Panc1 (cell line): ENCODE results near the gene ZFX. TPM values are rescaled to one million over a fixed set of nuclear protein-coding genes. Genes with fewer than 3 reads are reported as not detected.

Experiments used
- ATAC-seq: fragments of 200-7000 bp; cut with Tn5 transposase; 2 replicates; pipeline ENCODE4 v1.9.1; 2020; ENCODE audit warnings: mild to moderate bottlenecking, moderate library complexity
- BruUV-seq: library from RNA; stranded (reverse); fragments of 400-500 nt; replicated peaks from 2 replicates; lab custom pipeline; 2021; lab: Mats Ljungman, UMichigan
- CTCF ChIA-PET: fragments of 300-600 bp; sonication (Branson Sonifier 250); formaldehyde crosslinking; loops from one replicate; lab custom pipeline; 2022; ENCODE audit warnings: antibody characterized with exemption; lab: Charles Lee
- POLR2A ChIA-PET: fragments of 300-600 bp; sonication (Branson Sonifier 250); formaldehyde crosslinking; loops from one replicate; lab custom pipeline; 2022; ENCODE audit warnings: antibody characterized with exemption; lab: Charles Lee
- DNase-seq: peaks from one replicate; pipeline ENCODE4 v3.0.0-alpha.2; 2010; ENCODE audit warnings: low read depth, low spot score
- H3K27ac ChIP-seq: 2 replicates; pipeline ENCODE4 v1.5.1; 2011; ENCODE audit warnings: mild to moderate bottlenecking, low read length, inconsistent platforms
- H3K27me3 ChIP-seq: fragments of 200-500 bp; sonication (Bioruptor generic); 2 replicates; pipeline ENCODE4 v1.6.0; 2014; ENCODE audit warnings: low read length, inconsistent platforms; ENCODE audit not compliant: control insufficient read depth, insufficient read depth
- H3K36me3 ChIP-seq: fragments of 200-500 bp; sonication (Bioruptor generic); 2 replicates; pipeline ENCODE4 v1.5.1; 2014; ENCODE audit warnings: inconsistent platforms, mild to moderate bottlenecking, low read length, moderate library complexity; ENCODE audit not compliant: control insufficient read depth, insufficient read depth
- H3K4me1 ChIP-seq: 2 replicates; pipeline ENCODE4 v1.5.1; 2011; ENCODE audit warnings: inconsistent platforms, mild to moderate bottlenecking, low read length, moderate library complexity; ENCODE audit not compliant: control insufficient read depth, insufficient read depth
- H3K4me3 ChIP-seq, 2 experiments: 2 replicates each; pipeline ENCODE4 v1.5.1; 2011 to 2012; ENCODE audit warnings: low read depth in 2 of 2, low read length in 2 of 2, mild to moderate bottlenecking in 2 of 2, inconsistent platforms in 1 of 2, moderate library complexity in 1 of 2
- H3K9me3 ChIP-seq: fragments of 200-500 bp; sonication (Bioruptor generic); 2 replicates; pipeline ENCODE4 v1.5.1; 2014; ENCODE audit warnings: low read depth, mild to moderate bottlenecking, inconsistent platforms, low read length, moderate library complexity; ENCODE audit not compliant: control insufficient read depth, insufficient read depth
- CTCF ChIP-seq: fragments of 450-650 bp; IDR thresholded peaks from 2 replicates; pipeline ENCODE4 v1.5.1; 2017; ENCODE audit warnings: mild to moderate bottlenecking
- POLR2AphosphoS5 ChIP-seq: IDR thresholded peaks from 2 replicates; pipeline ENCODE4 v1.6.1; 2012; ENCODE audit warnings: mild to moderate bottlenecking, low read depth, low read length, moderate library complexity
- REST ChIP-seq, 2 experiments: IDR thresholded peaks; 2 replicates each; pipeline ENCODE4 v1.6.1; 2011 to 2012; ENCODE audit warnings: low read depth in 2 of 2, control low read depth in 1 of 2, low read length in 1 of 2, mild to moderate bottlenecking in 1 of 2, moderate library complexity in 1 of 2; ENCODE audit not compliant: insufficient read depth in 1 of 2
- SIN3A ChIP-seq: IDR thresholded peaks from 2 replicates; pipeline ENCODE4 v1.6.1; 2012; ENCODE audit warnings: low read depth, mild to moderate bottlenecking, low read length, moderate library complexity, borderline replicate concordance; ENCODE audit not compliant: insufficient read depth
- TCF7L2 ChIP-seq: IDR thresholded peaks from 2 replicates; pipeline ENCODE4 v1.6.1; 2011; ENCODE audit warnings: mild to moderate bottlenecking, low read depth, low read length, inconsistent platforms
- in situ Hi-C: cut with HindIII; loops from 2 replicates; pipeline ENCODE4 v1.10.0; 2016; ENCODE audit warnings: low sequenced_read_pairs, low pct_unique_long_range_greater_than_20kb
- intact Hi-C: fragments of 100-400 bp; cut with micrococcal nuclease; formaldehyde crosslinking; loops from one replicate; pipeline ENCODE4 v1.10.0; 2022; ENCODE audit not compliant: unreplicated experiment
- total RNA-seq: library from RNA; stranded (reverse); gene quantifications from one replicate; pipeline ENCODE4 v1.2.1, GENCODE V29; 2021; ENCODE audit not compliant: unreplicated experiment

ZFX gene
- total RNA-seq, 1 experiment from 2014 or later: 38.7 TPM

- no peak for TF ChIP-seq SIN3A
- TF ChIP-seq TCF7L2: no peak
- TF ChIP-seq CTCF: no peak
- TF ChIP-seq REST (IDR thresholded peaks at IDR 0.05; ENCODE audit: insufficient read depth in 1 of 2, low read depth in 2 of 2, low read length in 1 of 2): no peak
- no peak for TF ChIP-seq POLR2AphosphoS5
- Histone ChIP-seq H3K36me3 (no peaks in the 10 kb centered on the region), H3K27ac (no peak overlapping the region), H3K27me3 (no peaks in the 10 kb centered on the region), H3K4me3 (no peak overlapping the region), H3K9me3 (no peaks in the 10 kb centered on the region), H3K4me1 (0 out of 2 replicates have a peak, but pooled peaks cover 2% of the 10 kb centered on the region)
- in situ Hi-C loops: no loop called here
- intact Hi-C loops: no loop called here
- ChIA-PET POLR2A (no interaction called here), CTCF (no interaction called here)
- no TSS peak for BruUV-seq
- DNase-seq (no peak), ATAC-seq (no peak)
Observed at GRCh38 chrX:24198101-24198500, 48.6 kb downstream of the ZFX start.

- ChIA-PET POLR2A (no interaction called here), CTCF (no interaction called here)
- in situ Hi-C loops: no loop called here
- Histone ChIP-seq H3K27me3 (no peaks in the 10 kb centered on the region), H3K4me3 (no peak overlapping the region), H3K9me3 (no peaks in the 10 kb centered on the region), H3K4me1 (0 out of 2 replicates have a peak, but pooled peaks cover 2% of the 10 kb centered on the region), H3K27ac (no peak overlapping the region), H3K36me3 (no peaks in the 10 kb centered on the region; the same call in 1 of the 2 replicates)
- intact Hi-C loops: no loop called here
- BruUV-seq: no TSS peak
- no peak for TF ChIP-seq SIN3A
- TF ChIP-seq POLR2AphosphoS5: no peak
- TF ChIP-seq TCF7L2: no peak
- TF ChIP-seq REST (IDR thresholded peaks at IDR 0.05; ENCODE audit: insufficient read depth in 1 of 2, low read depth in 2 of 2, low read length in 1 of 2): no peak
- TF ChIP-seq CTCF: no peak
- DNase-seq (no peak), ATAC-seq (no peak)
Observed at GRCh38 chrX:24200133-24200532, 50.6 kb downstream of the ZFX start.
